Uterus (tissue), 4 donors: ENCODE results near the gene AIG1. TPM values are rescaled to one million over a fixed set of nuclear protein-coding genes. Genes with fewer than 3 reads are reported as not detected.

Experiments
- DNase-seq, 2 donors: peaks; one replicate each; pipeline ENCODE4 v3.0.0-alpha.2; 2019 to 2020
- H3K27ac ChIP-seq, 2 donors: fragments of 200-600 bp; sonication (generic); 1 replicate in 1 of 2; 2 replicates in 1 of 2; pipeline ENCODE4 v1.5.1; 2016 to 2018
- H3K27me3 ChIP-seq, 2 donors: fragments of 200-600 bp; sonication (generic); one replicate each; pipeline ENCODE4 v1.5.1; 2018 to 2019; ENCODE audit warnings: control low read depth in 1 of 2
- H3K36me3 ChIP-seq, 2 donors: fragments of 200-600 bp; sonication (generic); one replicate each; pipeline ENCODE4 v1.5.1; 2019; ENCODE audit warnings: control low read depth in 1 of 2
- H3K4me1 ChIP-seq, 2 donors: fragments of 200-600 bp; sonication (generic); one replicate each; pipeline ENCODE4 v1.5.1; 2018 to 2019; ENCODE audit warnings: control low read depth in 1 of 2
- H3K4me3 ChIP-seq, 2 donors: fragments of 200-600 bp; sonication (generic); 1 replicate in 1 of 2; 2 replicates in 1 of 2; pipeline ENCODE4 v1.5.1; 2018 to 2019; ENCODE audit warnings: mild to moderate bottlenecking in 1 of 2
- H3K9me3 ChIP-seq, 2 donors: fragments of 200-600 bp; sonication (generic); one replicate each; pipeline ENCODE4 v1.5.1; 2019; ENCODE audit warnings: control low read depth in 1 of 2
- CTCF ChIP-seq, 4 experiments: fragments of 200-600 bp in 2 of 4; fragments of 450-650 bp in 2 of 4; sonication (generic) in 2 of 4; IDR thresholded peaks; one replicate each; pipeline ENCODE4 v1.5.1; 2016 to 2019; ENCODE audit warnings: antibody characterized with exemption in 4 of 4, mild to moderate bottlenecking in 2 of 4, moderate library complexity in 1 of 4
- POLR2A ChIP-seq, 2 donors: fragments of 450-650 bp; IDR thresholded peaks; one replicate each; pipeline ENCODE4 v1.6.1; 2016; ENCODE audit warnings: antibody characterized with exemption in 2 of 2, mild to moderate bottlenecking in 1 of 2, moderate library complexity in 1 of 2
- intact Hi-C: fragments of 100-400 bp; cut with DNase I; formaldehyde crosslinking; loops from one replicate; pipeline ENCODE4 v1.15.1; 2023; ENCODE audit warnings: low total_unique reads
- total RNA-seq, 4 donors: library from RNA; depleted of rRNA in 3 of 4; stranded (reverse); fragments of >200 nt in 3 of 4; gene quantifications; one replicate each; pipeline versions ENCODE4 v1.1.0 to v1.2.4, GENCODE V29; 2014 to 2023
- donor health status: DM: yes; HTN: yes; CAD: no.

The AIG1 gene
- total RNA-seq, 4 donors from 2014 or later: 6.9 to 36.6 (median 27.8) TPM

GRCh38 chr6:143087856-143088255 lies 27.2 kb downstream of the AIG1 start:
- Histone ChIP-seq H3K4me3 (no peak overlapping the region), H3K4me1 (no peaks in the 10 kb centered on the region), H3K9me3 (no peaks in the 10 kb centered on the region), H3K27ac (no peak overlapping the region), H3K27me3 (no peaks in the 10 kb centered on the region), H3K36me3 (no peaks in the 10 kb centered on the region)
- intact Hi-C loops: no loop called here
- no peak for TF ChIP-seq POLR2A (IDR thresholded peaks at IDR 0.05)
- no peak for TF ChIP-seq CTCF (IDR thresholded peaks at IDR 0.05)
- no peak for DNase-seq

- intact Hi-C loops: no loop called here
- no peaks in the 10 kb centered on the region for H3K27me3 ChIP-seq
- H3K9me3 ChIP-seq: no peaks in the 10 kb centered on the region
- H3K36me3 ChIP-seq: no peaks in the 10 kb centered on the region
- no peak overlapping the region for H3K27ac ChIP-seq
- H3K4me3 ChIP-seq: no peak overlapping the region
- no peaks in the 10 kb centered on the region for H3K4me1 ChIP-seq
- no peak for DNase-seq
- no peak for TF ChIP-seq POLR2A (IDR thresholded peaks at IDR 0.05)
- no peak for TF ChIP-seq CTCF (IDR thresholded peaks at IDR 0.05)
These were observed 29.8 kb downstream of the AIG1 start for GRCh38 chr6:143090314-143091044.

- no peak for DNase-seq
- Histone ChIP-seq H3K27me3 (no peaks in the 10 kb centered on the region), H3K27ac (no peak overlapping the region), H3K36me3 (no peaks in the 10 kb centered on the region), H3K4me3 (no peak overlapping the region), H3K9me3 (no peaks in the 10 kb centered on the region), H3K4me1 (no peaks in the 10 kb centered on the region)
- intact Hi-C loops: no loop called here
- no peak for TF ChIP-seq CTCF (IDR thresholded peaks at IDR 0.05)
- no peak for TF ChIP-seq POLR2A (IDR thresholded peaks at IDR 0.05)
These were observed 32.1 kb downstream of the AIG1 start for GRCh38 chr6:143092768-143093167.

GRCh38 chr6:143093290-143093689 lies 32.6 kb downstream of the AIG1 start:
- Histone ChIP-seq H3K9me3 (no peaks in the 10 kb centered on the region), H3K4me1 (no peaks in the 10 kb centered on the region), H3K27ac (no peak overlapping the region), H3K4me3 (no peak overlapping the region), H3K36me3 (no peaks in the 10 kb centered on the region), H3K27me3 (no peaks in the 10 kb centered on the region)
- no peak for TF ChIP-seq CTCF (IDR thresholded peaks at IDR 0.05)
- TF ChIP-seq POLR2A (IDR thresholded peaks at IDR 0.05): no peak
- no peak for DNase-seq
- intact Hi-C loops: no loop called here

GRCh38 chr6:143096403-143096802 lies 35.7 kb downstream of the AIG1 start:
- Histone ChIP-seq H3K4me1 (no peaks in the 10 kb centered on the region), H3K9me3 (no peaks in the 10 kb centered on the region), H3K27ac (no peak overlapping the region), H3K27me3 (no peaks in the 10 kb centered on the region), H3K36me3 (no peaks in the 10 kb centered on the region), H3K4me3 (no peak overlapping the region)
- no peak for DNase-seq
- intact Hi-C loops: no loop called here
- TF ChIP-seq CTCF (IDR thresholded peaks at IDR 0.05): no peak
- TF ChIP-seq POLR2A (IDR thresholded peaks at IDR 0.05): no peak
